ENCODE measurements around the gene HSPA1B.
"Not testable (repeated sequence)": the region's sequence is repeated elsewhere in the genome, so short reads cannot be mapped to it uniquely, and the experiment has no call there.

GRCh38 chr6:31864123-31864562 lies 36.6 kb downstream of the HSPA1B start:
- TF ChIP-seq CTCF, POLR2A (IDR thresholded peaks at IDR 0.05): not testable (repeated sequence)

Measured in Peyer's patch (tissue), 4 donors.